K562 (cell line): ENCODE measurements around the gene KIF23. TPM values are rescaled to one million over a fixed set of nuclear protein-coding genes. Genes with fewer than 3 reads are reported as not detected.

ENCODE experiments used
- ARID3A ChIP-seq: IDR thresholded peaks from 2 replicates; pipeline ENCODE4 v1.6.1; 2012; ENCODE audit warnings: low read depth, low read length, improper control_type of control experiment, borderline replicate concordance
- CHD1 ChIP-seq: fragments of 200-600 bp; sonication (generic); IDR thresholded peaks from one replicate; pipeline ENCODE4 v1.6.1; 2012; ENCODE audit warnings: mild to moderate bottlenecking, moderate library complexity, low read length, inconsistent platforms
- DDX20 ChIP-seq: fragments of 450-650 bp; IDR thresholded peaks from 2 replicates; pipeline ENCODE4 v1.6.1; 2016; ENCODE audit warnings: missing genetic modification characterization, low read depth, mild to moderate bottlenecking, missing compliant biosample characterization, moderate library complexity
- DNMT1 ChIP-seq: fragments of 450-650 bp; IDR thresholded peaks from 2 replicates; pipeline ENCODE4 v1.6.1; 2016; ENCODE audit warnings: antibody characterized with exemption, mild to moderate bottlenecking
- ELF4 ChIP-seq: fragments of 450-650 bp; formaldehyde crosslinking; IDR thresholded peaks from 2 replicates; pipeline ENCODE4 v1.4.0; 2022; ENCODE audit warnings: missing genetic modification characterization
- FOXA3 ChIP-seq, 2 experiments: fragments of 450-650 bp in 1 of 2; sonication (generic) in 1 of 2; formaldehyde crosslinking; IDR thresholded peaks in 1 of 2; conservative IDR thresholded peaks in 1 of 2; 2 replicates each; pipeline versions ENCODE4 v1.4.0 to v1.8.0; 2020 to 2022; ENCODE audit warnings: mild to moderate bottlenecking in 2 of 2, missing genetic modification reagents in 1 of 2
- GTF2E2 ChIP-seq: fragments of 200-800 bp; sonication (Bioruptor generic); IDR thresholded peaks from 2 replicates; pipeline ENCODE4 v1.6.1; 2016; ENCODE audit warnings: missing genetic modification characterization, missing compliant biosample characterization
- KAT2B ChIP-seq: IDR thresholded peaks from one replicate; pipeline ENCODE4 v1.6.1; 2012; ENCODE audit warnings: low read depth, mild to moderate bottlenecking, control low read depth, inconsistent platforms, low read length, moderate library complexity
- MXI1 ChIP-seq: IDR thresholded peaks from 2 replicates; pipeline ENCODE4 v1.6.1; 2011; ENCODE audit warnings: low read depth, mild to moderate bottlenecking, improper control_type of control experiment, low read length
- NRF1 ChIP-seq, 2 experiments: fragments of 450-650 bp; IDR thresholded peaks in 1 of 2; conservative IDR thresholded peaks in 1 of 2; 2 replicates each; pipeline ENCODE4 v1.6.1; 2014; ENCODE audit warnings: mild to moderate bottlenecking in 2 of 2
- SMAD4 ChIP-seq: fragments of 250-450 bp; sonication (Bioruptor Pico); conservative IDR thresholded peaks from 2 replicates; pipeline ENCODE4 v1.8.0; 2021; ENCODE audit warnings: inconsistent platforms, mild to moderate bottlenecking, moderate library complexity
- WHSC1 ChIP-seq: IDR thresholded peaks from one replicate; pipeline ENCODE4 v1.6.1; 2012; ENCODE audit warnings: low read length, control low read depth, inconsistent platforms
- YBX1 ChIP-seq: fragments of 450-650 bp; IDR thresholded peaks from 2 replicates; pipeline ENCODE4 v1.7.1; 2016; ENCODE audit warnings: mild to moderate bottlenecking
- ZFP1 ChIP-seq: fragments of 450-650 bp; formaldehyde crosslinking; IDR thresholded peaks from 2 replicates; pipeline ENCODE4 v1.4.0; 2020; ENCODE audit warnings: mild to moderate bottlenecking, mixed read lengths
- ZNF212 ChIP-seq: fragments of 450-650 bp; formaldehyde crosslinking; IDR thresholded peaks from 2 replicates; pipeline ENCODE4 v1.4.0; 2020; ENCODE audit warnings: mild to moderate bottlenecking
- ZNF384 ChIP-seq: IDR thresholded peaks from 2 replicates; pipeline ENCODE4 v1.6.1; 2012; ENCODE audit warnings: low read depth, low read length, improper control_type of control experiment
- polyA plus RNA-seq, 8 experiments: library from polyadenylated mRNA; depleted of rRNA in 4 of 8; stranded (reverse) in 5 of 8; unstranded in 3 of 8; fragments of >200 nt; fragmentation: Nextera tagmentation in 2 of 8; fragmentation: Illumina TruSeq in 1 of 8; extraction: Ambion mirVana in 2 of 8; extraction: Trizol in 1 of 8; gene quantifications; 2 replicates each; pipeline versions ENCODE4 v1.2.1 to v1.2.3, GENCODE V29; 2011 to 2014; ENCODE audit warnings: inconsistent platforms in 1 of 8, missing spikeins in 1 of 8
- total RNA-seq, 7 experiments: library from RNA; depleted of rRNA in 6 of 7; stranded (reverse); fragments of >200 nt in 6 of 7; fragmentation: Illumina TruSeq in 2 of 7; extraction: Trizol in 2 of 7; gene quantifications; 2 replicates each; pipeline versions ENCODE4 v1.2.1 to v1.2.3, GENCODE V29; 2011 to 2021; ENCODE audit warnings: low replicate concordance in 1 of 7
- TF ChIP-seq, protein P1 (sequence below): fragments of 450-650 bp; IDR thresholded peaks from 2 replicates; pipeline ENCODE4 v1.6.1; 2016; ENCODE audit warnings: low read depth
- TF ChIP-seq, protein P2 (sequence below), 2 experiments: fragments of 450-650 bp in 1 of 2; sonication (generic) in 1 of 2; formaldehyde crosslinking; conservative IDR thresholded peaks; 2 replicates each; pipeline versions ENCODE4 v1.4.0 to v1.8.1; 2020 to 2022; ENCODE audit warnings: mild to moderate bottlenecking in 1 of 2, missing genetic modification reagents in 1 of 2

KIF23 gene
- total and polyA plus RNA-seq, 9 of the 15 experiments (the other 6 are each of a cell fraction or from before 2014, with no cell fraction given) = 29.4 to 58.2 (median 41.9) TPM

- TF ChIP-seq, protein P1, sequence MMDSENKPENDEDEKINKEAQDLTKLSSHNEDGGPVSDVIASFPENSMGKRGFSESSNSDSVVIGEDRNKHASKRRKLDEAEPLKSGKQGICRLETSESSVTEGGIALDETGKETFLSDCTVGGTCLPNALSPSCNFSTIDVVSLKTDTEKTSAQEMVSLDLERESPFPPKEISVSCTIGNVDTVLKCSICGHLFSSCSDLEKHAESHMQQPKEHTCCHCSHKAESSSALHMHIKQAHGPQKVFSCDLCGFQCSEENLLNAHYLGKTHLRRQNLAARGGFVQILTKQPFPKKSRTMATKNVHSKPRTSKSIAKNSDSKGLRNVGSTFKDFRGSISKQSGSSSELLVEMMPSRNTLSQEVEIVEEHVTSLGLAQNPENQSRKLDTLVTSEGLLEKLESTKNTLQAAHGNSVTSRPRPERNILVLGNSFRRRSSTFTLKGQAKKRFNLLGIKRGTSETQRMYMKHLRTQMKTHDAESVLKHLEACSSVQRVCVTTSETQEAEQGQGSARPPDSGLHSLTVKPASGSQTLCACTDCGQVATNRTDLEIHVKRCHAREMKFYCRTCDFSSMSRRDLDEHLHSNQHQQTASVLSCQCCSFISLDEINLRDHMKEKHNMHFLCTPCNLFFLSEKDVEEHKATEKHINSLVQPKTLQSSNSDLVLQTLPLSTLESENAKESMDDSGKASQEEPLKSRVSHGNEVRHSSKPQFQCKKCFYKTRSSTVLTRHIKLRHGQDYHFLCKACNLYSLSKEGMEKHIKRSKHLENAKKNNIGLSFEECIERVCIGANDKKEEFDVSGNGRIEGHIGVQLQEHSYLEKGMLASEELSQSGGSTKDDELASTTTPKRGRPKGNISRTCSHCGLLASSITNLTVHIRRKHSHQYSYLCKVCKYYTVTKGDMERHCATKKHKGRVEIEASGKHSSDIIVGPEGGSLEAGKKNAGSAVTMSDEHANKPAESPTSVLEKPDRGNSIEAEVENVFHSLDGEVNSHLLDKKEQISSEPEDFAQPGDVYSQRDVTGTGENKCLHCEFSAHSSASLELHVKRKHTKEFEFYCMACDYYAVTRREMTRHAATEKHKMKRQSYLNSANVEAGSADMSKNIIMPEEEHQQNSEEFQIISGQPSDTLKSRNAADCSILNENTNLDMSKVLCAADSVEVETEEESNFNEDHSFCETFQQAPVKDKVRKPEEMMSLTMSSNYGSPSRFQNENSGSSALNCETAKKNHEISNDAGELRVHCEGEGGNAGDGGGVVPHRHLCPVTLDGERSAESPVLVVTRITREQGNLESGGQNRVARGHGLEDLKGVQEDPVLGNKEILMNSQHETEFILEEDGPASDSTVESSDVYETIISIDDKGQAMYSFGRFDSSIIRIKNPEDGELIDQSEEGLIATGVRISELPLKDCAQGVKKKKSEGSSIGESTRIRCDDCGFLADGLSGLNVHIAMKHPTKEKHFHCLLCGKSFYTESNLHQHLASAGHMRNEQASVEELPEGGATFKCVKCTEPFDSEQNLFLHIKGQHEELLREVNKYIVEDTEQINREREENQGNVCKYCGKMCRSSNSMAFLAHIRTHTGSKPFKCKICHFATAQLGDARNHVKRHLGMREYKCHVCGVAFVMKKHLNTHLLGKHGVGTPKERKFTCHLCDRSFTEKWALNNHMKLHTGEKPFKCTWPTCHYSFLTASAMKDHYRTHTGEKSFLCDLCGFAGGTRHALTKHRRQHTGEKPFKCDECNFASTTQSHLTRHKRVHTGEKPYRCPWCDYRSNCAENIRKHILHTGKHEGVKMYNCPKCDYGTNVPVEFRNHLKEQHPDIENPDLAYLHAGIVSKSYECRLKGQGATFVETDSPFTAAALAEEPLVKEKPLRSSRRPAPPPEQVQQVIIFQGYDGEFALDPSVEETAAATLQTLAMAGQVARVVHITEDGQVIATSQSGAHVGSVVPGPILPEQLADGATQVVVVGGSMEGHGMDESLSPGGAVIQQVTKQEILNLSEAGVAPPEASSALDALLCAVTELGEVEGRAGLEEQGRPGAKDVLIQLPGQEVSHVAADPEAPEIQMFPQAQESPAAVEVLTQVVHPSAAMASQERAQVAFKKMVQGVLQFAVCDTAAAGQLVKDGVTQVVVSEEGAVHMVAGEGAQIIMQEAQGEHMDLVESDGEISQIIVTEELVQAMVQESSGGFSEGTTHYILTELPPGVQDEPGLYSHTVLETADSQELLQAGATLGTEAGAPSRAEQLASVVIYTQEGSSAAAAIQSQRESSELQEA = no peak
- no peak for TF ChIP-seq CHD1
- no peak for TF ChIP-seq GTF2E2
- no peak for TF ChIP-seq WHSC1
- no peak for TF ChIP-seq ZFP1 (CRISPR knock-in tag)
- TF ChIP-seq ZNF212 (CRISPR knock-in tag) = no peak
- no peak for TF ChIP-seq DDX20 (tag)
- TF ChIP-seq NRF1 (conservative IDR thresholded peaks at IDR 0.05 in 1 of 2, IDR thresholded peaks at IDR 0.05 in 1 of 2) = peak; percentile 96 to 97
- TF ChIP-seq ZNF384 = no peak; the same call in 1 of the 2 replicates
- no peak for TF ChIP-seq DNMT1
- TF ChIP-seq MXI1 = 0 out of 2 replicates have a peak, but pooled peaks have one; percentile 52
- no peak for TF ChIP-seq YBX1
- TF ChIP-seq ARID3A = 0 out of 2 replicates have a peak, but pooled peaks have one; percentile 42
- 0 out of 2 replicates have a peak, but pooled peaks have one; percentile 45 for TF ChIP-seq SMAD4
- TF ChIP-seq KAT2B = no peak
- no peak for TF ChIP-seq FOXA3 (CRISPR knock-in tag; conservative IDR thresholded peaks at IDR 0.05 in 1 of 2, IDR thresholded peaks at IDR 0.05 in 1 of 2)
- TF ChIP-seq, protein P2, sequence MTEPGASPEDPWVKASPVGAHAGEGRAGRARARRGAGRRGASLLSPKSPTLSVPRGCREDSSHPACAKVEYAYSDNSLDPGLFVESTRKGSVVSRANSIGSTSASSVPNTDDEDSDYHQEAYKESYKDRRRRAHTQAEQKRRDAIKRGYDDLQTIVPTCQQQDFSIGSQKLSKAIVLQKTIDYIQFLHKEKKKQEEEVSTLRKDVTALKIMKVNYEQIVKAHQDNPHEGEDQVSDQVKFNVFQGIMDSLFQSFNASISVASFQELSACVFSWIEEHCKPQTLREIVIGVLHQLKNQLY (CRISPR knock-in tag; conservative IDR thresholded peaks at IDR 0.05) = no peak
- TF ChIP-seq ELF4 (CRISPR knock-in tag) = no peak
Observed at GRCh38 chr15:69462493-69463181, 48.5 kb downstream of the KIF23 start (continued).
